ENCODE measurements around the gene MOSPD2. TPM values are rescaled to one million over a fixed set of nuclear protein-coding genes. Genes with fewer than 3 reads are reported as not detected.
A peak's percentile ranks its signal among the peaks of the same experiment; 100 is the strongest.

MOSPD2 gene
- total RNA-seq, 1 donor, result 29.0 TPM

- H4K20me1 ChIP-seq (ENCODE audit: insufficient read depth, low read length), result no peaks in the 10 kb centered on the region
- H3K27ac ChIP-seq (ENCODE audit: low read depth, low read length), result no peak overlapping the region
- no peaks in the 10 kb centered on the region for H3K36me3 ChIP-seq (ENCODE audit: insufficient read depth, low read length)
- no peaks in the 10 kb centered on the region for H3K27me3 ChIP-seq (ENCODE audit: insufficient read depth, low read length)
- H3K4me3 ChIP-seq (ENCODE audit: insufficient read depth, low read length), result no peak overlapping the region
- no peaks in the 10 kb centered on the region for H3K4me1 ChIP-seq (ENCODE audit: insufficient read depth, low read length)
- TF ChIP-seq, protein P1, sequence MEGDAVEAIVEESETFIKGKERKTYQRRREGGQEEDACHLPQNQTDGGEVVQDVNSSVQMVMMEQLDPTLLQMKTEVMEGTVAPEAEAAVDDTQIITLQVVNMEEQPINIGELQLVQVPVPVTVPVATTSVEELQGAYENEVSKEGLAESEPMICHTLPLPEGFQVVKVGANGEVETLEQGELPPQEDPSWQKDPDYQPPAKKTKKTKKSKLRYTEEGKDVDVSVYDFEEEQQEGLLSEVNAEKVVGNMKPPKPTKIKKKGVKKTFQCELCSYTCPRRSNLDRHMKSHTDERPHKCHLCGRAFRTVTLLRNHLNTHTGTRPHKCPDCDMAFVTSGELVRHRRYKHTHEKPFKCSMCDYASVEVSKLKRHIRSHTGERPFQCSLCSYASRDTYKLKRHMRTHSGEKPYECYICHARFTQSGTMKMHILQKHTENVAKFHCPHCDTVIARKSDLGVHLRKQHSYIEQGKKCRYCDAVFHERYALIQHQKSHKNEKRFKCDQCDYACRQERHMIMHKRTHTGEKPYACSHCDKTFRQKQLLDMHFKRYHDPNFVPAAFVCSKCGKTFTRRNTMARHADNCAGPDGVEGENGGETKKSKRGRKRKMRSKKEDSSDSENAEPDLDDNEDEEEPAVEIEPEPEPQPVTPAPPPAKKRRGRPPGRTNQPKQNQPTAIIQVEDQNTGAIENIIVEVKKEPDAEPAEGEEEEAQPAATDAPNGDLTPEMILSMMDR (IDR thresholded peaks at IDR 0.05; ENCODE audit: extremely low read depth, low read depth, low read length), result no peak
- H3K9me3 ChIP-seq (ENCODE audit: low read depth, low read length), result no peaks in the 10 kb centered on the region
- H3K4me2 ChIP-seq (ENCODE audit: insufficient read depth, low read length), result no peak overlapping the region
- no peaks in the 10 kb centered on the region for H3K79me2 ChIP-seq (ENCODE audit: insufficient read depth, low read length)
- DNase-seq (ENCODE audit: insufficient read length, low spot score, missing footprints), result no peak
- no peak overlapping the region for H2AFZ ChIP-seq (ENCODE audit: low read length)
These were observed 73.5 kb downstream of the MOSPD2 start for GRCh38 chrX:14946606-14947155.

DNA sequence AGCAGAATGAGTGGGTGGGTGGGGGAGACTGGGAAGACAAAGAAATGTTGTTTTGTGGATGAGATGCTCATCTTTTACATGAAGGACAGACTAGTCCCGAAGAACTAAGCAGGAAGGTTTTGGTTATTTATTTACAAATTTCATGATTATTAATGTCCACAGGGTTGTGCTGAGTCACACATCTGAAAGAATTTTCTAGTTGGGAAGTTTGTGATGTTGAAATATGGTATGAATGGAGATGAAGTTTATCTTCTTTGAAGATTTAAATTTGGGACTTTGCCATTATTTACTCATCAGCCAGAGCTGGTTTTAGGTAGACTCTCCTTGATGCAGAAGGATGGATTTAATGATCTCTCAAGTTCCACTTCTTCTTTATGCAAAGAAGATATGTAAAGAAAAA, 75.5 kb downstream of the MOSPD2 start:
- no peaks in the 10 kb centered on the region for H3K9me3 ChIP-seq (ENCODE audit: low read depth, low read length)
- H3K79me2 ChIP-seq (ENCODE audit: insufficient read depth, low read length), result no peaks in the 10 kb centered on the region
- H3K27me3 ChIP-seq (ENCODE audit: insufficient read depth, low read length), result no peaks in the 10 kb centered on the region
- DNase-seq (ENCODE audit: insufficient read length, low spot score, missing footprints), result no peak
- no peak overlapping the region for H2AFZ ChIP-seq (ENCODE audit: low read length)
- no peak overlapping the region for H3K27ac ChIP-seq (ENCODE audit: low read depth, low read length)
- TF ChIP-seq, protein P1 (IDR thresholded peaks at IDR 0.05; ENCODE audit: extremely low read depth, low read depth, low read length), result no peak
- H3K4me3 ChIP-seq (ENCODE audit: insufficient read depth, low read length), result no peak overlapping the region
- H3K4me1 ChIP-seq (ENCODE audit: insufficient read depth, low read length), result no peaks in the 10 kb centered on the region
- H4K20me1 ChIP-seq (ENCODE audit: insufficient read depth, low read length), result no peaks in the 10 kb centered on the region
- no peaks in the 10 kb centered on the region for H3K36me3 ChIP-seq (ENCODE audit: insufficient read depth, low read length)
- no peak overlapping the region for H3K4me2 ChIP-seq (ENCODE audit: insufficient read depth, low read length)

GRCh38 chrX:14956813-14957582, 83.8 kb downstream of the MOSPD2 start:
- Histone ChIP-seq H4K20me1 (ENCODE audit: insufficient read depth, low read length) (no peaks in the 10 kb centered on the region), H2AFZ (ENCODE audit: low read length) (no peak overlapping the region), H3K27ac (ENCODE audit: low read depth, low read length) (no peak overlapping the region), H3K4me3 (ENCODE audit: insufficient read depth, low read length) (no peak overlapping the region), H3K36me3 (ENCODE audit: insufficient read depth, low read length) (no peaks in the 10 kb centered on the region), H3K9me3 (ENCODE audit: low read depth, low read length) (no peaks in the 10 kb centered on the region), H3K4me1 (ENCODE audit: insufficient read depth, low read length) (peaks cover 9% of the 10 kb centered on the region), H3K4me2 (ENCODE audit: insufficient read depth, low read length) (no peak overlapping the region), H3K79me2 (ENCODE audit: insufficient read depth, low read length) (no peaks in the 10 kb centered on the region), H3K27me3 (ENCODE audit: insufficient read depth, low read length) (no peaks in the 10 kb centered on the region)
- TF ChIP-seq, protein P1 (IDR thresholded peaks at IDR 0.05; ENCODE audit: extremely low read depth, low read depth, low read length), result no peak
- no peak for DNase-seq (ENCODE audit: insufficient read length, low spot score, missing footprints)

GRCh38 chrX:14963447-14964236, 90.4 kb downstream of the MOSPD2 start:
- Histone ChIP-seq H3K79me2 (ENCODE audit: insufficient read depth, low read length) (no peaks in the 10 kb centered on the region), H3K4me2 (ENCODE audit: insufficient read depth, low read length) (peak overlapping the region; percentile 45), H3K4me1 (ENCODE audit: insufficient read depth, low read length) (peaks cover 20% of the 10 kb centered on the region), H3K27me3 (ENCODE audit: insufficient read depth, low read length) (no peaks in the 10 kb centered on the region), H3K36me3 (ENCODE audit: insufficient read depth, low read length) (no peaks in the 10 kb centered on the region), H3K9me3 (ENCODE audit: low read depth, low read length) (no peaks in the 10 kb centered on the region), H3K4me3 (ENCODE audit: insufficient read depth, low read length) (no peak overlapping the region), H2AFZ (ENCODE audit: low read length) (peak overlapping the region; percentile 68), H3K27ac (ENCODE audit: low read depth, low read length) (peak overlapping the region; percentile 58), H4K20me1 (ENCODE audit: insufficient read depth, low read length) (no peaks in the 10 kb centered on the region)
- DNase-seq (ENCODE audit: insufficient read length, low spot score, missing footprints), result no peak
- TF ChIP-seq, protein P1 (IDR thresholded peaks at IDR 0.05; ENCODE audit: extremely low read depth, low read depth, low read length), result no peak
